CD8-positive, alpha-beta memory T cell (primary cell): ENCODE measurements around the gene WDR33. TPM values are rescaled to one million over a fixed set of nuclear protein-coding genes. Genes with fewer than 3 reads are reported as not detected.
"Not testable (repeated sequence)": the region's sequence is repeated elsewhere in the genome, so short reads cannot be mapped to it uniquely, and the experiment has no call there.

ENCODE experiments used
- CTCF ChIA-PET: fragments of 350-600 bp; sonication (Branson Sonifier 250); formaldehyde crosslinking; loops from one replicate; lab custom pipeline; 2021; ENCODE audit warnings: antibody characterized with exemption; lab: Charles Lee
- POLR2A ChIA-PET: fragments of 350-600 bp; sonication (Branson Sonifier 250); formaldehyde crosslinking; loops from one replicate; lab custom pipeline; 2021; ENCODE audit warnings: antibody characterized with exemption; lab: Charles Lee
- DNase-seq, 5 donors: peaks; one replicate each; pipeline versions ENCODE4 v3.0.0 to v3.0.0-alpha.2; 2020 to 2022; ENCODE audit warnings: mixed read lengths in 1 of 5
- H3K27ac ChIP-seq: one replicate; pipeline ENCODE4 v1.7.0; 2013; ENCODE audit warnings: low read depth, mild to moderate bottlenecking, low read length, moderate library complexity
- H3K27me3 ChIP-seq: 2 replicates; pipeline ENCODE4 v1.7.0; 2013; ENCODE audit warnings: low read length, mild to moderate bottlenecking; ENCODE audit not compliant: insufficient read depth, poor library complexity, severe bottlenecking
- H3K36me3 ChIP-seq: 2 replicates; pipeline ENCODE4 v1.7.0; 2013; ENCODE audit warnings: mild to moderate bottlenecking, low read length, moderate library complexity; ENCODE audit not compliant: insufficient read depth
- H3K4me1 ChIP-seq: 2 replicates; pipeline ENCODE4 v1.7.0; 2013; ENCODE audit warnings: mild to moderate bottlenecking, low read length, moderate library complexity; ENCODE audit not compliant: insufficient read depth
- H3K4me3 ChIP-seq: 2 replicates; pipeline ENCODE4 v1.7.0; 2013; ENCODE audit warnings: mild to moderate bottlenecking, low read length
- H3K9me3 ChIP-seq: 2 replicates; pipeline ENCODE4 v1.7.0; 2013; ENCODE audit warnings: mild to moderate bottlenecking, low read length
- H3K27ac Mint-ChIP-seq, 8 donors: one replicate each; pipeline ENCODE4 v1.8.0; 2020 to 2021; ENCODE audit warnings: mixed read lengths in 8 of 8, mild to moderate bottlenecking in 6 of 8, inconsistent platforms in 3 of 8, moderate library complexity in 3 of 8
- H3K27me3 Mint-ChIP-seq, 2 donors: one replicate each; pipeline ENCODE4 v1.8.0; 2020 to 2021; ENCODE audit warnings: mixed read lengths in 2 of 2, mild to moderate bottlenecking in 1 of 2, moderate library complexity in 1 of 2
- H3K36me3 Mint-ChIP-seq, 3 donors: one replicate each; pipeline ENCODE4 v1.8.0; 2020 to 2021; ENCODE audit warnings: mixed read lengths in 3 of 3, inconsistent platforms in 1 of 3, mild to moderate bottlenecking in 1 of 3
- H3K4me1 Mint-ChIP-seq, 3 donors: one replicate each; pipeline ENCODE4 v1.8.0; 2020 to 2021; ENCODE audit warnings: mixed read lengths in 3 of 3, inconsistent platforms in 1 of 3, mild to moderate bottlenecking in 1 of 3
- H3K4me3 Mint-ChIP-seq, 7 donors: one replicate each; pipeline ENCODE4 v1.8.0; 2020 to 2021; ENCODE audit warnings: mixed read lengths in 7 of 7, mild to moderate bottlenecking in 6 of 7, moderate library complexity in 4 of 7, inconsistent platforms in 2 of 7
- H3K9me3 Mint-ChIP-seq, 5 donors: one replicate each; pipeline ENCODE4 v1.8.0; 2020 to 2022; ENCODE audit warnings: mixed read lengths in 5 of 5, mild to moderate bottlenecking in 3 of 5, moderate library complexity in 2 of 5, inconsistent platforms in 1 of 5
- polyA plus RNA-seq: library from polyadenylated mRNA; unstranded; fragments of 300-500 nt; fragmentation: Illumina TruSeq; gene quantifications from one replicate; pipeline ENCODE4 v1.2.3, GENCODE V29; 2021
- total RNA-seq, 2 experiments: library from RNA; stranded (reverse); gene quantifications; one replicate each; pipeline ENCODE4 v1.2.3, GENCODE V29; 2021

Gene WDR33
- total and polyA plus RNA-seq, 3 experiments from 2014 or later: 51.6 to 88.1 (median 84.8) TPM

GRCh38 chr2:127759931-127760330 lies 51.0 kb downstream of the WDR33 start:
- Histone ChIP-seq H3K4me1 (no peaks in the 10 kb centered on the region), H3K9me3 (no peaks in the 10 kb centered on the region), H3K27me3 (no peaks in the 10 kb centered on the region), H3K4me3 (no peak overlapping the region), H3K27ac (no peak overlapping the region), H3K36me3 (peaks cover 34% of the 10 kb centered on the region)
- ChIA-PET CTCF (interaction anchor here (0.6 kb wide), 1 partner anchor 451 kb away, joined by 3 read pairs; no protein-coding TSS in a partner anchor), POLR2A (interaction anchor here (0.6 kb wide), 2 partner anchors 41 to 45 kb away, joined by 6 to 8 read pairs; no protein-coding TSS in a partner anchor)
- Mint-ChIP-seq H3K27me3 (no peaks in the 10 kb centered on the region), H3K36me3 (peaks cover 0 to 66% (median 18%) of the 10 kb centered on the region in 3 donors), H3K9me3 (no peaks in the 10 kb centered on the region), H3K4me1 (peaks cover 0 to 7% (median 0%) of the 10 kb centered on the region in 3 donors), H3K4me3 (no peak overlapping the region), H3K27ac (no peak overlapping the region)
- DNase-seq: no peak

DNA sequence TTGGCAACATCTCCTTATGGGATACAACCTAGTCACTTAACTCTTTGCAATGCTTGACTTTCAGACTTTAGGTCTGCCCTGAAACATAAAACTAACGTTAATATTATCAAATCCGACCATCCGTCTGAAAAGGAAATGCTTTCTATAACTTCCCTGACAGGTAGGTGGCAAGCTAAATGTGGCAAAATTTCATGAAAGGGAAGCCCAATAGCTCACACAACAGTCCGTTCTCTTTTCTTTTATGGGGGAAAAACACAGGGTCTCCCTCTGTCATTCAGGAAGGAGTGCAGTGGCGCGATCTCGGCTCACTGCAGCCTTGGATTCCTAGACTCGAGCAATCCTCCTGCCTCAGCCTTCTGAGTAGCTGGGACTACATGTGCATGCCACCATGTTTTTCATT lies 56.8 kb downstream of the WDR33 start:
- DNase-seq: no peak
- Histone ChIP-seq H3K9me3 (no peaks in the 10 kb centered on the region), H3K36me3 (no peaks in the 10 kb centered on the region), H3K27ac (no peak overlapping the region), H3K4me3 (no peak overlapping the region), H3K27me3 (no peaks in the 10 kb centered on the region), H3K4me1 (no peaks in the 10 kb centered on the region)
- Mint-ChIP-seq H3K27me3 (no peaks in the 10 kb centered on the region), H3K9me3 (no peaks in the 10 kb centered on the region), H3K27ac (peak overlapping the region in 1 of 8 donors; percentile 91), H3K4me1 (peaks cover 4 to 5% (median 5%) of the 10 kb centered on the region in 3 donors), H3K4me3 (no peak overlapping the region), H3K36me3 (peaks cover 0 to 38% (median 3%) of the 10 kb centered on the region in 3 donors)
- ChIA-PET POLR2A (interaction anchor here (1.3 kb wide), 1 partner anchor 14 kb away, joined by 3 read pairs; no protein-coding TSS in a partner anchor), CTCF (no interaction called here)

- CTCF ChIA-PET: no interaction called here
- DNase-seq: no peak
- H3K4me3 Mint-ChIP-seq: no peak overlapping the region
- H3K9me3 Mint-ChIP-seq: no peaks in the 10 kb centered on the region
- Histone ChIP-seq H3K9me3 (no peaks in the 10 kb centered on the region), H3K27me3 (no peaks in the 10 kb centered on the region), H3K36me3 (no peaks in the 10 kb centered on the region), H3K4me1 (no peaks in the 10 kb centered on the region), H3K4me3 (no peak overlapping the region), H3K27ac (no peak overlapping the region)
- H3K27ac Mint-ChIP-seq: peak overlapping the region in 1 of 8 donors; percentile 7
- peaks cover 5% of the 10 kb centered on the region in 3 donors for H3K4me1 Mint-ChIP-seq
- peaks cover 0 to 39% (median 3%) of the 10 kb centered on the region in 3 donors for H3K36me3 Mint-ChIP-seq
- H3K27me3 Mint-ChIP-seq: no peaks in the 10 kb centered on the region
- POLR2A ChIA-PET: interaction anchor here (1.3 kb wide), 1 partner anchor 13 kb away, joined by 3 read pairs; no protein-coding TSS in a partner anchor
Measured at GRCh38 chr2:127753374-127753773, 57.6 kb downstream of the WDR33 start.

- POLR2A ChIA-PET, H3K4me1 ChIP-seq, H3K9me3 ChIP-seq, CTCF ChIA-PET, H3K9me3 Mint-ChIP-seq, DNase-seq, H3K27ac ChIP-seq, H3K4me3 ChIP-seq, H3K27me3 Mint-ChIP-seq, H3K4me3 Mint-ChIP-seq, H3K4me1 Mint-ChIP-seq, H3K27me3 ChIP-seq, H3K36me3 ChIP-seq: not testable (repeated sequence)
- Mint-ChIP-seq H3K36me3 (peaks cover 0 to 51% (median 20%) of the 10 kb centered on the region in 3 donors), H3K27ac (peak overlapping the region in 4 of 8 donors; percentile 11 to 29 (median 14))
Measured at GRCh38 chr2:127749537-127749936, 61.4 kb downstream of the WDR33 start.

DNA sequence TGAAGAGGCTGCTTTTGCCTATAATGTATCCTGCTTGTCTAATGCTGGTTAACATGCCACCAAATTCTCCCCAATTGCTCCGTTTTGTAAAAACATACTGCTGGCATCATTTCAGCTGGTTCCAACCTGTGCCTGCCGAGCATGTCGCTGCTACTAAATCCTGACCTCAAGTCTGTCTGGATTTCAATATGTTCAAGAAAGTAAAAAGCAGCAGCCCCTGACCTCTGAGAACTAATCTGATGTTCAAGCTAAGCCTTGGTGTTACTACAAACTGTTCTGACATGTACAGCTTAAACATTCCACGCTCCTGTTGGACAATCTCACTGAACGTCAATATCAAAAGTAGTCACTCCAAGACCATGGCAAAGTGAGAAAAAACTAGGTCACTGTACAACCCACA lies 63.4 kb downstream of the WDR33 start:
- peaks cover 0 to 54% (median 20%) of the 10 kb centered on the region in 3 donors for H3K36me3 Mint-ChIP-seq
- peak overlapping the region in 2 of 8 donors; percentile 5 to 33 for H3K27ac Mint-ChIP-seq
- ChIA-PET POLR2A (no interaction called here), CTCF (no interaction called here)
- H3K9me3 ChIP-seq: no peaks in the 10 kb centered on the region
- no peaks in the 10 kb centered on the region for H3K4me1 ChIP-seq
- no peak overlapping the region for H3K4me3 Mint-ChIP-seq
- H3K4me3 ChIP-seq: no peak overlapping the region
- H3K27me3 Mint-ChIP-seq: no peaks in the 10 kb centered on the region
- DNase-seq: no peak
- H3K27me3 ChIP-seq: no peaks in the 10 kb centered on the region
- peaks cover 10 to 14% (median 14%) of the 10 kb centered on the region in 3 donors for H3K4me1 Mint-ChIP-seq
- no peaks in the 10 kb centered on the region for H3K9me3 Mint-ChIP-seq
- H3K36me3 ChIP-seq: no peaks in the 10 kb centered on the region
- H3K27ac ChIP-seq: no peak overlapping the region

DNA sequence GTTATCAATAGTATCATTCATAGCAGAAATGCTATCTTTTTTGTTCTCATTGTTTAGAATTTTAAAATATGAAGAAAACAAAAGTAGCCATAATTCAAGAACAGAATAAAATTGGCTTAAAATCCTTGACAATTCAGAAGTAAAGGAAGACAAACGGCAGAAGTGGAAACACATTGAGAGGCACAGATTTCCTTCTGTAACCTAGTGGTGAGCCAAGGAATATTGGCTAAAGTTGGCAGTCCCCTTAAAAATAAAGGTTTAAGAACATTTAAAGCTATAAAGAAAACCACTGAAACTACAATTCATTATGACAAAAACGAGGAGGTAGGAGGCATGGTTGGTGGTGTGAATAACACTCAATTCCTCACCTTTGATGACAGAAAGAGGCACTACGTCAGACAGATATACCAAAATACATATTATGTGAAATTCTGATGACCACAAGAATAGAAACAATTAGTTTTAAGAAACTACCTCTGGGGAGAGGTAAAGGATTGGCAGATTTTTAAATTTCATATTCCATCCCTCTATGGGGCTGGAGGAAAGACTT lies 67.4 kb downstream of the WDR33 start:
- Histone ChIP-seq H3K9me3 (no peaks in the 10 kb centered on the region), H3K27ac (no peak overlapping the region), H3K36me3 (no peaks in the 10 kb centered on the region), H3K4me3 (no peak overlapping the region), H3K27me3 (no peaks in the 10 kb centered on the region), H3K4me1 (no peaks in the 10 kb centered on the region)
- Mint-ChIP-seq H3K4me3 (no peak overlapping the region), H3K9me3 (no peaks in the 10 kb centered on the region), H3K27ac (peak overlapping the region in 3 of 8 donors; percentile 12 to 42 (median 13)), H3K27me3 (no peaks in the 10 kb centered on the region), H3K36me3 (peaks cover 0 to 58% (median 25%) of the 10 kb centered on the region in 3 donors), H3K4me1 (peaks cover 15 to 16% (median 16%) of the 10 kb centered on the region in 3 donors)
- DNase-seq: no peak
- CTCF ChIA-PET: no interaction called here
- POLR2A ChIA-PET: no interaction called here

GRCh38 chr2:127740665-127741288 lies 70.2 kb downstream of the WDR33 start:
- Mint-ChIP-seq H3K36me3 (peaks cover 4 to 64% (median 26%) of the 10 kb centered on the region in 3 donors), H3K4me3 (no peak overlapping the region), H3K9me3 (no peaks in the 10 kb centered on the region), H3K27me3 (peaks cover 0 to 2% of the 10 kb centered on the region in 2 donors), H3K27ac (peak overlapping the region in 3 of 8 donors; percentile 6 to 62 (median 10)), H3K4me1 (peaks cover 22 to 30% (median 26%) of the 10 kb centered on the region in 3 donors)
- no peaks in the 10 kb centered on the region for H3K9me3 ChIP-seq
- no peaks in the 10 kb centered on the region for H3K36me3 ChIP-seq
- H3K4me1 ChIP-seq: no peaks in the 10 kb centered on the region
- DNase-seq: no peak
- no peaks in the 10 kb centered on the region for H3K27me3 ChIP-seq
- ChIA-PET CTCF (no interaction called here), POLR2A (no interaction called here)
- no peak overlapping the region for H3K4me3 ChIP-seq
- no peak overlapping the region for H3K27ac ChIP-seq

DNA sequence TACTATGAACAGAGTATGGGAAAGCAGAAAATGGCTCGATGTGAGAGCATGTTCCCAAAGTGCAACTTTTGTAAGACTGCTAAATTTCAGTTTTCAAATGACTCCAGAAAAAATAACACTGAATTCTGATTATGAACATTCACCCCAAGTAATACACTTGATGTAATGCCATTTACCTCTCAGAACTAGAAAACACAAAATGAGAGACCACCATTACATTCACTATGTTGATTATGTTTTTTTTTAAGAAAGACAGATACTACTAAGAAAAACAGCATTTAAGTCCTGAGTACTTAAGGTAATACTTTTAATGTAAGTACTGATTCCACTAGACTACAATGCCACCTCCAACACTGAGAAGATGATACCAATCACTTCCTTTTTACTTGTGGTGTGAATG lies 71.2 kb downstream of the WDR33 start:
- POLR2A ChIA-PET: interaction anchor here (0.9 kb wide), 1 partner anchor 14 kb away, joined by 3 read pairs; no protein-coding TSS in a partner anchor
- CTCF ChIA-PET: no interaction called here
- Histone ChIP-seq H3K9me3 (no peaks in the 10 kb centered on the region), H3K27ac (no peak overlapping the region), H3K4me1 (no peaks in the 10 kb centered on the region), H3K36me3 (no peaks in the 10 kb centered on the region), H3K27me3 (no peaks in the 10 kb centered on the region), H3K4me3 (no peak overlapping the region)
- Mint-ChIP-seq H3K9me3 (no peaks in the 10 kb centered on the region), H3K36me3 (peaks cover 4 to 58% (median 20%) of the 10 kb centered on the region in 3 donors), H3K27me3 (peaks cover 0 to 2% of the 10 kb centered on the region in 2 donors), H3K4me1 (peaks cover 23 to 31% (median 26%) of the 10 kb centered on the region in 3 donors), H3K27ac (no peak overlapping the region), H3K4me3 (no peak overlapping the region)
- no peak for DNase-seq
